H1 (cell line): ENCODE data around the gene PINLYP. TPM values are rescaled to one million over a fixed set of nuclear protein-coding genes. Genes with fewer than 3 reads are reported as not detected.

Experiments
- CTCF ChIA-PET: fragments of 300-600 bp; sonication (Branson Sonifier 250); formaldehyde crosslinking; loops from one replicate; lab custom pipeline; 2021; ENCODE audit not compliant: partially characterized antibody; lab: Charles Lee
- POLR2A ChIA-PET: fragments of 300-600 bp; sonication (Branson Sonifier 250); formaldehyde crosslinking; loops from one replicate; lab custom pipeline; 2021; ENCODE audit warnings: inconsistent platforms; ENCODE audit not compliant: partially characterized antibody; lab: Charles Lee
- DNase-seq, 2 experiments: peaks; one replicate each; pipeline versions ENCODE4 v3.0.0 to v3.0.0-alpha.2; 2010 to 2022; ENCODE audit warnings: low spot score in 2 of 2, low read depth in 1 of 2, mixed read lengths in 1 of 2
- FAIRE-seq: peaks from 2 replicates; lab custom pipeline; 2011; peaks lifted over from hg19 to GRCh38; lab: Jason Lieb, UNC
- H2AFZ ChIP-seq: 2 replicates; pipeline ENCODE4 v1.8.1; 2012; ENCODE audit warnings: low read length, inconsistent platforms
- H2AK5ac ChIP-seq: 2 replicates; pipeline ENCODE4 v1.6.1; 2013; ENCODE audit warnings: low read depth, low read length
- H2BK120ac ChIP-seq: replicated peaks from 2 replicates; pipeline ENCODE3; 2013; ENCODE audit warnings: low read depth, low read length, inconsistent platforms
- H2BK12ac ChIP-seq: 2 replicates; pipeline ENCODE4 v1.6.1; 2013; ENCODE audit warnings: low read depth, low read length
- H2BK15ac ChIP-seq: 2 replicates; pipeline ENCODE4 v1.6.1; 2013; ENCODE audit warnings: low read length
- H2BK20ac ChIP-seq: 2 replicates; pipeline ENCODE4 v1.6.1; 2013; ENCODE audit warnings: low read length
- H2BK5ac ChIP-seq: 2 replicates; pipeline ENCODE4 v1.6.1; 2013; ENCODE audit warnings: low read depth, low read length
- H3K14ac ChIP-seq: 2 replicates; pipeline ENCODE4 v1.6.1; 2013; ENCODE audit warnings: inconsistent platforms; ENCODE audit not compliant: insufficient read length
- H3K18ac ChIP-seq: 2 replicates; pipeline ENCODE4 v1.6.1; 2013; ENCODE audit warnings: low read length; ENCODE audit errors: extremely low read depth
- H3K23ac ChIP-seq: 2 replicates; pipeline ENCODE4 v1.6.1; 2013; ENCODE audit warnings: inconsistent platforms; ENCODE audit not compliant: insufficient read length
- H3K23me2 ChIP-seq: 2 replicates; pipeline ENCODE4 v1.6.1; 2013; ENCODE audit warnings: low read depth, low read length
- H3K27ac ChIP-seq: 2 replicates; pipeline ENCODE4 v1.6.1; 2011; ENCODE audit warnings: low read depth, low read length, inconsistent platforms
- H3K27me3 ChIP-seq, 4 experiments: replicated peaks in 1 of 4; 1 replicate in 1 of 4; 2 replicates in 3 of 4; pipeline versions ENCODE4 v1.6.1 to v1.8.1; 2011 to 2013; ENCODE audit warnings: low read length in 3 of 4, mild to moderate bottlenecking in 3 of 4, inconsistent platforms in 2 of 4, mixed read lengths in 2 of 4, moderate library complexity in 1 of 4; ENCODE audit not compliant: control insufficient read depth in 3 of 4, insufficient read depth in 3 of 4; ENCODE audit errors: extremely low read depth in 1 of 4
- H3K36me3 ChIP-seq, 4 experiments: 2 replicates each; pipeline versions ENCODE4 v1.6.1 to v1.8.1; 2011 to 2013; ENCODE audit warnings: mild to moderate bottlenecking in 4 of 4, low read length in 3 of 4, moderate library complexity in 2 of 4, control low read depth in 1 of 4, inconsistent platforms in 1 of 4; ENCODE audit not compliant: insufficient read depth in 4 of 4, control insufficient read depth in 2 of 4
- H3K4ac ChIP-seq: replicated peaks from 2 replicates; pipeline ENCODE3; 2013; ENCODE audit warnings: low read length, low read depth, mixed read lengths, inconsistent platforms; ENCODE audit not compliant: insufficient read length
- H3K4me1 ChIP-seq, 4 experiments: replicated peaks in 1 of 4; 1 replicate in 1 of 4; 2 replicates in 3 of 4; pipeline versions ENCODE4 v1.6.1 to v1.8.1; 2011 to 2013; ENCODE audit warnings: low read length in 3 of 4, inconsistent platforms in 2 of 4, mixed read lengths in 1 of 4; ENCODE audit not compliant: insufficient read depth in 4 of 4, control insufficient read depth in 3 of 4
- H3K4me2 ChIP-seq, 2 experiments: 2 replicates each; pipeline versions ENCODE4 v1.6.1 to v1.8.1; 2011 to 2013; ENCODE audit warnings: low read depth in 2 of 2, low read length in 2 of 2, control low read depth in 1 of 2, inconsistent platforms in 1 of 2, mild to moderate bottlenecking in 1 of 2; ENCODE audit not compliant: insufficient read depth in 1 of 2
- H3K4me3 ChIP-seq, 4 experiments: fragments of 200-600, 300-600 bp in 1 of 4; sonication (generic), shearing (Covaris generic), sonication (Bioruptor Twin) in 1 of 4; 2 replicates each; pipeline versions ENCODE4 v1.5.1 to v1.8.1; 2011 to 2016; ENCODE audit warnings: low read length in 4 of 4, low read depth in 3 of 4, control low read depth in 2 of 4, inconsistent platforms in 2 of 4, mild to moderate bottlenecking in 2 of 4, mixed read lengths in 1 of 4, moderate library complexity in 1 of 4; ENCODE audit not compliant: insufficient read depth in 2 of 4; ENCODE audit errors: extremely low read depth in 1 of 4
- H3K56ac ChIP-seq: replicated peaks from 2 replicates; pipeline ENCODE3; 2013; ENCODE audit warnings: low read depth, mild to moderate bottlenecking, mixed read lengths, low read length, inconsistent platforms; ENCODE audit not compliant: insufficient read length
- H3K79me1 ChIP-seq: 2 replicates; pipeline ENCODE4 v1.6.1; 2013; ENCODE audit warnings: low read depth, low read length, control low read depth
- H3K79me2 ChIP-seq, 2 experiments: 2 replicates each; pipeline versions ENCODE4 v1.6.1 to v1.8.1; 2012 to 2013; ENCODE audit warnings: low read length in 2 of 2, mild to moderate bottlenecking in 2 of 2, inconsistent platforms in 1 of 2; ENCODE audit not compliant: insufficient read depth in 2 of 2, control insufficient read depth in 1 of 2
- H3K9ac ChIP-seq, 4 experiments: replicated peaks in 1 of 4; 1 replicate in 1 of 4; 2 replicates in 3 of 4; pipeline versions ENCODE4 v1.6.1 to v1.8.1; 2011 to 2013; ENCODE audit warnings: low read depth in 3 of 4, low read length in 3 of 4, control low read depth in 2 of 4, mild to moderate bottlenecking in 2 of 4, moderate library complexity in 2 of 4, inconsistent platforms in 1 of 4; ENCODE audit errors: extremely low read depth in 1 of 4
- H3K9me3 ChIP-seq, 2 experiments: 2 replicates each; pipeline versions ENCODE4 v1.6.1 to v1.8.1; 2012 to 2013; ENCODE audit warnings: mild to moderate bottlenecking in 2 of 2, moderate library complexity in 2 of 2, control low read depth in 1 of 2, inconsistent platforms in 1 of 2, low read depth in 1 of 2, low read length in 1 of 2, mixed read lengths in 1 of 2; ENCODE audit not compliant: insufficient read depth in 2 of 2
- H4K20me1 ChIP-seq, 2 experiments: replicated peaks in 1 of 2; 2 replicates each; pipeline versions ENCODE3 to v1.8.1; 2011 to 2013; ENCODE audit warnings: inconsistent platforms in 2 of 2, low read length in 2 of 2, mild to moderate bottlenecking in 1 of 2; ENCODE audit not compliant: insufficient read depth in 2 of 2, control insufficient read depth in 1 of 2
- H4K5ac ChIP-seq: 2 replicates; pipeline ENCODE4 v1.6.1; 2013; ENCODE audit warnings: low read length, low read depth, mixed read lengths, inconsistent platforms; ENCODE audit not compliant: insufficient read length
- H4K8ac ChIP-seq: 2 replicates; pipeline ENCODE4 v1.8.0; 2013; ENCODE audit warnings: mild to moderate bottlenecking, moderate library complexity, low read length, inconsistent platforms; ENCODE audit not compliant: insufficient read depth; ENCODE audit errors: extremely low read depth
- H4K91ac ChIP-seq: replicated peaks from 2 replicates; pipeline ENCODE3; 2013; ENCODE audit warnings: low read length, mixed read lengths, inconsistent platforms; ENCODE audit not compliant: insufficient read length
- NRF1 ChIP-seq: IDR thresholded peaks from 2 replicates; pipeline ENCODE4 v1.6.1; 2011; ENCODE audit warnings: mild to moderate bottlenecking, low read depth, low read length, improper control_type of control experiment
- SP4 ChIP-seq: IDR thresholded peaks from 2 replicates; pipeline ENCODE4 v1.6.1; 2012; ENCODE audit warnings: low read length, inconsistent platforms
- TAF1 ChIP-seq: IDR thresholded peaks from 2 replicates; pipeline ENCODE4 v1.6.1; 2011; ENCODE audit warnings: mild to moderate bottlenecking, low read depth, low read length
- WGBS, 2 experiments: shearing (Covaris generic) in 1 of 2; methylation state at CpG; one replicate each; pipeline versions ENCODE4 v1.1.6 to v1.1.7; 2013 to 2015; ENCODE audit warnings: low lambda C conversion rate in 2 of 2, mixed read lengths in 2 of 2, inconsistent platforms in 1 of 2, low coverage in 1 of 2, missing lambda C conversion rate in 1 of 2; ENCODE audit not compliant: insufficient replicate concordance in 2 of 2, insufficient coverage in 1 of 2, insufficient read length in 1 of 2; ENCODE audit errors: extremely low coverage in 1 of 2, missing lambda C conversion rate in 1 of 2; 5-methylcytosine and 5-hydroxymethylcytosine counted together
- polyA plus RNA-seq, 7 experiments: library from polyadenylated mRNA; depleted of rRNA in 3 of 7; stranded (reverse) in 5 of 7; unstranded in 2 of 7; fragments of >200 nt in 5 of 7; fragments of 200-250 nt in 2 of 7; gene quantifications; 1 replicate in 5 of 7; 2 replicates in 1 of 7; 4 replicates in 1 of 7; pipeline versions ENCODE4 v1.2.1 to v1.2.3, GENCODE V29; 2011 to 2013; ENCODE audit warnings: missing spikeins in 2 of 7, mixed read lengths in 2 of 7
- total RNA-seq: library from RNA; stranded (reverse); fragmentation: NEBNext Ultra II Directional; extraction: Animal tissue kit (Norgen Biotek cat#: 25700); gene quantifications from 2 replicates; pipeline ENCODE4 v1.2.1, GENCODE V29; 2021

PINLYP gene
- total and polyA plus RNA-seq, 2 of the 8 experiments (the other 6 are each of a cell fraction or from before 2014, with no cell fraction given): 7.5 to 31.3 TPM

DNA sequence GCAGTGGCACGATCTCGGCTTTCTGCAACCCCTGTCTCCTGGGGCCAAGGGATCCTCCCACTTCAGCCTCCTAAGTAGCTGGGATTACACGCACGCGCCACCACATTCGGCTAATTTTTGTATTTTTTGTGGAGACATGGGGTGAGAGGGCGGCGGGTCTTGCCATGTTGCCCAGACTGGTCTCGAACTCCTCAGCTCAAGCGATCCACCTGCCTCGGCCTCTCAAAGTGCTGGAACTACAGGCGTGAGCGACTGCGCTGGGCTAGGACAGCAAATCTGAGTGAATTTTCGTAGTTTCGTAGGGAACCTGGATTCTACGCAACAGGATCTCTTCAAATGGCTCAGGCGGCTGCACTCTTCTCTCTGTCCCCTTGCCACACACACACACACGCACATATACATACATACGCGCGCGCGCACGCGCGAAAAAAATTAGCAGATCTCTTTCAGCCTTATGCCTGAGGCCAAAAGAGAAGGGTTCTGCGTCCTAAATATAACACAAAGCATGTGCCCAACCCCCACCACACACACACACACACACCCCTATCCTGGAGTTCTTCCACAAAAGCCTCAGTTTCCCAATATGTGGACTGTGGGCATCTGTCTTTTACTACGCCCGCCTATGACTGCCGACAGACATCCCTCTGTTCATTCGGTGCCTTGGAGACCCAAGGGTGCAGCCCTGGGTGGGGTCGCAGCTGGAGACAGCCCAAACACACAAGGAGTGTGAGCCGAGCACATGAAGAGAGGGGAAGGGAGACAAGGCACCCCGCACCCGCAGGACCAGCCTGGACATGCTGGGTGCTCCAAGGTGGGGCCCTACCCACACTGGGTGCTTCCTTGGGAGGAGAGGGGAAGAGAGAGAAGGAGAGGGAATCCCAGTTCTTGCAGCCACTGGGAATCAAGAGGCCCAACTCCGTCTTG lies 616 bp downstream of the PINLYP start:
- Histone ChIP-seq H3K4ac (no peak overlapping the region), H2BK15ac (peak overlapping the region; percentile 8; the same call in 1 of the 2 replicates), H3K4me1 (peaks cover 0 to 16% (median 10%) of the 10 kb centered on the region in 4 experiments; a peak in 6 of 7 replicates), H2BK20ac (no peak overlapping the region), H3K9ac (peak overlapping the region; percentile 22 to 66 (median 44); a peak in 6 of 7 replicates), H4K8ac (no peak overlapping the region), H4K5ac (no peak overlapping the region), H3K56ac (no peak overlapping the region), H4K20me1 (no peaks in the 10 kb centered on the region), H3K79me1 (peaks cover 9% of the 10 kb centered on the region), H3K23ac (no peak overlapping the region), H3K9me3 (no peaks in the 10 kb centered on the region), H3K27me3 (no peaks in the 10 kb centered on the region), H3K36me3 (no peaks in the 10 kb centered on the region; a peak in 2 of 8 replicates), H3K27ac (peak overlapping the region; percentile 68), H3K23me2 (peaks cover 21% of the 10 kb centered on the region), H3K14ac (no peak overlapping the region), H3K4me3 (peak overlapping the region; percentile 16 to 89 (median 20); a peak in 5 of 8 replicates), H3K18ac (peak overlapping the region; percentile 71), H2BK120ac (no peak overlapping the region), H2AFZ (no peak overlapping the region; the same call in 1 of the 2 replicates), H2BK5ac (peak overlapping the region; percentile 78), H4K91ac (peak overlapping the region; percentile 34), H2BK12ac (peak overlapping the region; percentile 90), H3K79me2 (peaks cover 0 to 8% of the 10 kb centered on the region in 2 experiments; a peak in 2 of 4 replicates), H2AK5ac (peak overlapping the region; percentile 88; the same call in 1 of the 2 replicates), H3K4me2 (peak overlapping the region; percentile 62 to 79)
- ChIA-PET POLR2A (interaction anchor here (1.4 to 5.2 kb wide), 3 partner anchors 13 to 21 kb away, joined by 6 to 36 read pairs (median 9); partner anchors contain the start of genes IRGQ and ZNF576), CTCF (interaction anchor here (1.3 to 3.2 kb wide), 2 partner anchors 14 to 18 kb away, joined by 3 to 26 read pairs; no protein-coding TSS in a partner anchor)
- FAIRE-seq: no peak
- DNase-seq: no peak
- TF ChIP-seq TAF1 (0 out of 2 replicates have a peak, but pooled peaks have one; percentile 40), SP4 (no peak), NRF1 (no peak)
- 83% methylated on average over 37 of the region's 37 CpGs; no CpG with 5 or more reads in 1 of the 2 experiments for WGBS, 2 experiments
